Nephron (organoid): ENCODE measurements around the gene BIK.

Source experiments
- H3K27ac Mint-ChIP-seq, 3 experiments: 2 replicates each; pipeline ENCODE4 v1.8.0; 2020; ENCODE audit warnings: mixed read lengths in 3 of 3, mild to moderate bottlenecking in 2 of 3, moderate library complexity in 1 of 3
- H3K27me3 Mint-ChIP-seq: 2 replicates; pipeline ENCODE4 v1.8.0; 2021; ENCODE audit warnings: low read depth, mild to moderate bottlenecking, moderate library complexity, mixed read lengths
- H3K36me3 Mint-ChIP-seq: 2 replicates; pipeline ENCODE4 v1.8.0; 2020; ENCODE audit warnings: low read depth, mixed read lengths
- H3K4me1 Mint-ChIP-seq: 2 replicates; pipeline ENCODE4 v1.8.0; 2020; ENCODE audit warnings: mixed read lengths
- H3K4me3 Mint-ChIP-seq, 3 experiments: 2 replicates each; pipeline ENCODE4 v1.8.0; 2020; ENCODE audit warnings: mild to moderate bottlenecking in 3 of 3, mixed read lengths in 3 of 3, moderate library complexity in 2 of 3
- H3K9me3 Mint-ChIP-seq: 2 replicates; pipeline ENCODE4 v1.8.0; 2020; ENCODE audit warnings: mixed read lengths
- CTCF ChIP-seq, 3 experiments: fragments of 200-600 bp; sonication (generic); IDR thresholded peaks; one replicate each; pipeline ENCODE4 v1.5.0; 2021; ENCODE audit warnings: antibody characterized with exemption in 3 of 3; ENCODE audit not compliant: unreplicated experiment in 3 of 3

Gene BIK

GRCh38 chr22:43151251-43152002, 40.9 kb downstream of the BIK start, which contains the start of gene TSPO:
Gene TSPO (plus strand): TSS chr22:43151559. CDS start chr22:43159239, 7,680 bp downstream.
- Mint-ChIP-seq H3K4me1 (peaks cover 11% of the 10 kb centered on the region), H3K4me3 (peak within 1 kb of the TSS; percentile 81 to 86 (median 86)), H3K27me3 (peaks cover 4% of the 10 kb centered on the region), H3K36me3 (no peaks in the 10 kb centered on the region), H3K27ac (peak within 1 kb of the TSS in 2 of 3 experiments; percentile 52 to 59), H3K9me3 (no peaks in the 10 kb centered on the region)
- no peak for TF ChIP-seq CTCF (IDR thresholded peaks at IDR 0.05; ENCODE audit: unreplicated experiment in 3 of 3)

- no peak overlapping the region for H3K27ac Mint-ChIP-seq
- TF ChIP-seq CTCF (IDR thresholded peaks at IDR 0.05; ENCODE audit: unreplicated experiment in 3 of 3) = no peak
- peaks cover 11% of the 10 kb centered on the region for H3K4me1 Mint-ChIP-seq
- peaks cover 4% of the 10 kb centered on the region for H3K27me3 Mint-ChIP-seq
- peak overlapping the region; percentile 61 to 74 (median 69) for H3K4me3 Mint-ChIP-seq
- no peaks in the 10 kb centered on the region for H3K36me3 Mint-ChIP-seq
- H3K9me3 Mint-ChIP-seq = no peaks in the 10 kb centered on the region
Observed at GRCh38 chr22:43152003-43152356, 41.4 kb downstream of the BIK start.

DNA sequence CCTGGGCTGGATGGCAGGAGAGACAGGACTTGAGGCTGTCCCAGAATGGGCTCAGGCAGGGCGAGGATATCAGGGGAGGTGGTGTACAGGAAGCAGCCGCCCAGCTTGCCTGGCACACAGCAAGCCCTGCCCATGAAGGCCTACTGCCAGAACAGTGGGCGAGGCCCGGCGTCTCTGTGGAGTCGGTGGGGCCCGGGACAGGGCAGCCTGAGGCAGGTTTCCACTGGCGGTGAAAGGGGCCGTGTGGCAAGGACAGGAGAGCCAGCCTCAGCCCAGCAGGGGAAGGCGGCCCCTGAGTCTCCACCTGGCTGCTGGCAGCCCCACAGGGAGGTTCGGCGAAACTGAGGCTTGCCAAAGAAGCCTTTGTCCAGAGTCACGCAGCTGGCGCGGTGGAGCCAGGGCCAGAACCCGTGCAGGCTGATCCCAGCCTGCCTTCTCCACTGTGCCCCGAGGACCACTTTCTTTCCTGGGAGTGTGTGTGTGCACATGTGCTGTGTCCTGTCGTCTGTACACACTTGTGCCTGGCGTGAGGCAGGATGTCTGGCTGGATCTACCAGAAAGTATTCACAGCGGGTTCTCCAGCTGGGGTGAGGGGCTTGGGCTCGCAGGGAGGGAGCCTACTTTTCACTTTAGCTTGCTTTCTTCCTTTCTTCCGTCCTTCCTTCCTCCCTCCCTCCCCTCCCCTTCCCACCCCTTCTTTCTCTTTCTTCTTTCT, 42.0 kb downstream of the BIK start:
- H3K36me3 Mint-ChIP-seq = no peaks in the 10 kb centered on the region
- no peaks in the 10 kb centered on the region for H3K9me3 Mint-ChIP-seq
- TF ChIP-seq CTCF (IDR thresholded peaks at IDR 0.05; ENCODE audit: unreplicated experiment in 3 of 3) = no peak
- H3K27ac Mint-ChIP-seq = peak overlapping the region; percentile 26 to 75 (median 30)
- H3K27me3 Mint-ChIP-seq = peaks cover 4% of the 10 kb centered on the region
- H3K4me1 Mint-ChIP-seq = peaks cover 11% of the 10 kb centered on the region
- H3K4me3 Mint-ChIP-seq = peak overlapping the region; percentile 72 to 76 (median 74)

GRCh38 chr22:43153899-43154298, 43.3 kb downstream of the BIK start:
- Mint-ChIP-seq H3K27ac (no peak overlapping the region), H3K4me1 (peaks cover 11% of the 10 kb centered on the region), H3K27me3 (peaks cover 4% of the 10 kb centered on the region), H3K9me3 (no peaks in the 10 kb centered on the region), H3K4me3 (no peak overlapping the region), H3K36me3 (no peaks in the 10 kb centered on the region)
- no peak for TF ChIP-seq CTCF (IDR thresholded peaks at IDR 0.05; ENCODE audit: unreplicated experiment in 3 of 3)

DNA sequence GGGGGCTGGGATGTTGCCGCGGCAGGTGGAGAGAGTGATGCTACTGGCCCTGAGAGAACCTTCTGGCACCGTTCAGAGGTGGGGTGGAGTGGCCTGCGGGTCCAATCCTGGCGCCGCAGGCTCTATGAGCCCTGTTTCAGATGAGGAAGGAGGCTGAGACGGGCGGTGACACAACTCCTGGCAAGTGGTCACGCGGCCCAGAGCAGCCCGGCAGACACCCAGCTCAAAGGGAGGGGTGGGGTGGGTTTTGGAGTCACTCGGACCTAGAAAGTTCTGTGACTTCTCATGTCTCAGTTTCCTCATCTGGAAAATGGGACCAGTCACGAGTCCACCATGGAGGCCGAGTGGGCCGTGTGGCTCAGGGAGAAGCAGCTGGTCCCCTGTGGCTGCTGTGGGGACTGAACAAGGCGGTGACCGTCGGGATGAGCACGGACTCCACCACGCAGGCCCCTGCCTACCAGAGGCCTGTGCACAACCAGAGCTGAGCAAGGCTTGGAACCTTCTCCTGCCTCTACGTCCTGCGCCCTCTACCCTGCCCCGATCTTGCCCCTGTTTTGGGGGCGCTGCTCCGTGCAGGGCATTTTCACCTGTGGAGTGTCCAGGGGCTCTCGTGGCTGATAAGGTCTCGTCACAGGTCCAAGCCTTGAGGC, 44.5 kb downstream of the BIK start:
- no peaks in the 10 kb centered on the region for H3K9me3 Mint-ChIP-seq
- H3K36me3 Mint-ChIP-seq = no peaks in the 10 kb centered on the region
- no peak overlapping the region for H3K4me3 Mint-ChIP-seq
- peaks cover 11% of the 10 kb centered on the region for H3K4me1 Mint-ChIP-seq
- no peak for TF ChIP-seq CTCF (IDR thresholded peaks at IDR 0.05; ENCODE audit: unreplicated experiment in 3 of 3)
- no peak overlapping the region for H3K27ac Mint-ChIP-seq
- peaks cover 4% of the 10 kb centered on the region for H3K27me3 Mint-ChIP-seq
